Keratinocyte (primary cell): ENCODE results near the gene ATXN3L. TPM values are rescaled to one million over a fixed set of nuclear protein-coding genes. Genes with fewer than 3 reads are reported as not detected.

Experiments used
- DNase-seq: peaks from one replicate; pipeline ENCODE4 v3.0.0-alpha.2; 2011; ENCODE audit warnings: low read depth, missing footprints, low spot score
- FAIRE-seq: peaks from 2 replicates; lab custom pipeline; 2011; peaks lifted over from hg19 to GRCh38; lab: Jason Lieb, UNC
- H2AFZ ChIP-seq: 2 replicates; pipeline ENCODE4 v1.6.0; 2012; ENCODE audit warnings: low read length, control low read depth, inconsistent platforms; ENCODE audit not compliant: control insufficient read depth
- H3K27ac ChIP-seq: 2 replicates; pipeline ENCODE4 v1.5.1; 2011; ENCODE audit warnings: low read length; ENCODE audit not compliant: control insufficient read depth, insufficient read depth
- H3K27me3 ChIP-seq: 3 replicates; pipeline ENCODE4 v1.6.0; 2011; ENCODE audit warnings: low read length; ENCODE audit not compliant: control insufficient read depth, insufficient read depth; ENCODE audit errors: extremely low read depth
- H3K36me3 ChIP-seq, 2 experiments: 2 replicates in 1 of 2; 3 replicates in 1 of 2; pipeline ENCODE4 v1.5.1; 2011; ENCODE audit warnings: low read length in 2 of 2, mild to moderate bottlenecking in 1 of 2; ENCODE audit not compliant: control insufficient read depth in 2 of 2, insufficient read depth in 2 of 2; ENCODE audit errors: extremely low read depth in 1 of 2
- H3K4me1 ChIP-seq: 3 replicates; pipeline ENCODE4 v1.5.1; 2011; ENCODE audit warnings: low read length; ENCODE audit not compliant: control insufficient read depth, insufficient read depth; ENCODE audit errors: extremely low read depth
- H3K4me2 ChIP-seq: 3 replicates; pipeline ENCODE4 v1.6.0; 2011; ENCODE audit warnings: low read depth, low read length; ENCODE audit not compliant: control insufficient read depth, insufficient read depth; ENCODE audit errors: extremely low read depth
- H3K4me3 ChIP-seq, 3 experiments: fragments of 200-600 bp in 1 of 3; sonication (generic) in 1 of 3; 2 replicates in 2 of 3; 3 replicates in 1 of 3; pipeline ENCODE4 v1.5.1; 2011 to 2016; ENCODE audit warnings: low read length in 3 of 3, mild to moderate bottlenecking in 3 of 3, control low read depth in 2 of 3, inconsistent platforms in 1 of 3, low read depth in 1 of 3, mixed read lengths in 1 of 3, mixed run types in 1 of 3, moderate library complexity in 1 of 3; ENCODE audit not compliant: control insufficient read depth in 2 of 3, insufficient read depth in 2 of 3; ENCODE audit errors: extremely low read depth in 1 of 3
- H3K79me2 ChIP-seq: 2 replicates; pipeline ENCODE4 v1.6.0; 2012; ENCODE audit warnings: low read length; ENCODE audit not compliant: control insufficient read depth, insufficient read depth
- H3K9ac ChIP-seq: 3 replicates; pipeline ENCODE4 v1.6.0; 2011; ENCODE audit warnings: low read length; ENCODE audit not compliant: control insufficient read depth, insufficient read depth; ENCODE audit errors: extremely low read depth
- H3K9me1 ChIP-seq: 3 replicates; pipeline ENCODE4 v1.6.0; 2011; ENCODE audit warnings: low read length; ENCODE audit not compliant: control insufficient read depth, insufficient read depth; ENCODE audit errors: extremely low read depth
- H3K9me3 ChIP-seq: 2 replicates; pipeline ENCODE4 v1.5.1; 2012; ENCODE audit warnings: low read depth, low read length; ENCODE audit not compliant: control insufficient read depth
- H4K20me1 ChIP-seq: 3 replicates; pipeline ENCODE4 v1.6.0; 2011; ENCODE audit warnings: low read length; ENCODE audit not compliant: control insufficient read depth, insufficient read depth; ENCODE audit errors: extremely low read depth
- EZH2 ChIP-seq: IDR thresholded peaks from one replicate; pipeline ENCODE4 v1.6.1; 2012; ENCODE audit warnings: inconsistent platforms, mild to moderate bottlenecking, low read length, moderate library complexity
- dilution Hi-C: fragments of 300-500 bp; cut with MboI; formaldehyde crosslinking; loops from one replicate; pipeline ENCODE4 v1.7.0; 2020; ENCODE audit warnings: low sequenced_read_pairs; ENCODE audit not compliant: extremely low pct_ligation_motif_present
- polyA plus RNA-seq, 5 experiments: library from polyadenylated mRNA; depleted of rRNA in 3 of 5; stranded (reverse) in 3 of 5; stranded (forward) in 1 of 5; unstranded in 1 of 5; fragments of >200 nt; gene quantifications; 1 replicate in 1 of 5; 2 replicates in 3 of 5; 3 replicates in 1 of 5; pipeline versions ENCODE4 v1.2.1 to v1.2.3, GENCODE V29; 2011 to 2012; ENCODE audit warnings: missing spikeins in 2 of 5, low read depth in 1 of 5, low replicate concordance in 1 of 5
- TF ChIP-seq, protein P1 (sequence below), 3 experiments: IDR thresholded peaks in 1 of 3; conservative IDR thresholded peaks in 1 of 3; optimal IDR thresholded peaks in 1 of 3; 2 replicates in 2 of 3; 3 replicates in 1 of 3; pipeline versions ENCODE3 to v1.5.1; 2011; ENCODE audit warnings: low read length in 3 of 3, mild to moderate bottlenecking in 3 of 3, moderate library complexity in 2 of 3, control low read depth in 1 of 3, inconsistent platforms in 1 of 3; ENCODE audit not compliant: insufficient read depth in 2 of 3; ENCODE audit errors: extremely low read depth in 1 of 3

ATXN3L gene
- polyA plus RNA-seq, 1 donor (not counting 4 experiments of a cell fraction or from before 2014, with no cell fraction given) = not detected

GRCh38 chrX:13367950-13368349 is 48.1 kb upstream of the ATXN3L start:
- no peaks in the 10 kb centered on the region for H3K27me3 ChIP-seq
- TF ChIP-seq EZH2 = no peak
- TF ChIP-seq, protein P1, sequence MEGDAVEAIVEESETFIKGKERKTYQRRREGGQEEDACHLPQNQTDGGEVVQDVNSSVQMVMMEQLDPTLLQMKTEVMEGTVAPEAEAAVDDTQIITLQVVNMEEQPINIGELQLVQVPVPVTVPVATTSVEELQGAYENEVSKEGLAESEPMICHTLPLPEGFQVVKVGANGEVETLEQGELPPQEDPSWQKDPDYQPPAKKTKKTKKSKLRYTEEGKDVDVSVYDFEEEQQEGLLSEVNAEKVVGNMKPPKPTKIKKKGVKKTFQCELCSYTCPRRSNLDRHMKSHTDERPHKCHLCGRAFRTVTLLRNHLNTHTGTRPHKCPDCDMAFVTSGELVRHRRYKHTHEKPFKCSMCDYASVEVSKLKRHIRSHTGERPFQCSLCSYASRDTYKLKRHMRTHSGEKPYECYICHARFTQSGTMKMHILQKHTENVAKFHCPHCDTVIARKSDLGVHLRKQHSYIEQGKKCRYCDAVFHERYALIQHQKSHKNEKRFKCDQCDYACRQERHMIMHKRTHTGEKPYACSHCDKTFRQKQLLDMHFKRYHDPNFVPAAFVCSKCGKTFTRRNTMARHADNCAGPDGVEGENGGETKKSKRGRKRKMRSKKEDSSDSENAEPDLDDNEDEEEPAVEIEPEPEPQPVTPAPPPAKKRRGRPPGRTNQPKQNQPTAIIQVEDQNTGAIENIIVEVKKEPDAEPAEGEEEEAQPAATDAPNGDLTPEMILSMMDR (optimal IDR thresholded peaks at IDR 0.05 in 1 of 3, IDR thresholded peaks at IDR 0.05 in 1 of 3, conservative IDR thresholded peaks at IDR 0.05 in 1 of 3; ENCODE audit: extremely low read depth in 1 of 3, insufficient read depth in 2 of 3, low read length in 3 of 3) = no peak
- no peaks in the 10 kb centered on the region for H4K20me1 ChIP-seq
- H3K27ac ChIP-seq = no peak overlapping the region
- H3K9me1 ChIP-seq = no peaks in the 10 kb centered on the region
- FAIRE-seq (no peak), DNase-seq (no peak)
- no peaks in the 10 kb centered on the region for H3K79me2 ChIP-seq
- H3K4me2 ChIP-seq = no peak overlapping the region
- no peak overlapping the region for H3K9ac ChIP-seq
- H2AFZ ChIP-seq = no peak overlapping the region
- H3K9me3 ChIP-seq = no peaks in the 10 kb centered on the region
- H3K4me1 ChIP-seq = peaks cover 12% of the 10 kb centered on the region
- dilution Hi-C loops = no loop called here
- no peak overlapping the region for H3K4me3 ChIP-seq
- no peaks in the 10 kb centered on the region for H3K36me3 ChIP-seq

DNA sequence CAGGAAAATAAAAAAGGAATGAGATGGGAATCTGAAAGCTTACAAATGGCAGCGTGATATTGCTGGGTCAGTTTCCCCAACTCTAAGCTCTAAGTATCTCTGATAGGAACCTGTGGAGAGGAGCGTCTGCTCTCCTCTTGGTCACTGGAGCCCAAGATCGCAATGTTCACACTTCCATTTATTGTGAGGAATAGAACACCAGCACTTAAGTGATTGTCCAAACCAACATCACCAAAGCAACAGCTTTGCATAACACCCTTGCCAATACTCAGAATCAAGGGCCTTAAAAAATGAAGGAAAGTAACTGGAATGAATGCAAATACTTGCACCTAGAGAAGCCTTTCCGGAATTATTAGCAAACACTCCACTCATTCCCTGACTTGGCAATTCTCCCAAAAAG is 46.8 kb upstream of the ATXN3L start:
- Histone ChIP-seq H3K4me2 (no peak overlapping the region), H3K4me3 (no peak overlapping the region), H3K27me3 (no peaks in the 10 kb centered on the region), H3K79me2 (no peaks in the 10 kb centered on the region), H2AFZ (no peak overlapping the region), H3K27ac (no peak overlapping the region), H3K9ac (no peak overlapping the region), H3K9me1 (no peaks in the 10 kb centered on the region), H4K20me1 (no peaks in the 10 kb centered on the region), H3K4me1 (peaks cover 2% of the 10 kb centered on the region), H3K9me3 (no peaks in the 10 kb centered on the region), H3K36me3 (no peaks in the 10 kb centered on the region)
- TF ChIP-seq EZH2 = no peak
- TF ChIP-seq, protein P1 (optimal IDR thresholded peaks at IDR 0.05 in 1 of 3, IDR thresholded peaks at IDR 0.05 in 1 of 3, conservative IDR thresholded peaks at IDR 0.05 in 1 of 3; ENCODE audit: extremely low read depth in 1 of 3, insufficient read depth in 2 of 3, low read length in 3 of 3) = no peak
- FAIRE-seq = no peak
- DNase-seq = no peak
- dilution Hi-C loops = no loop called here
